Esophagus squamous epithelium (tissue), 5 donors: Measurements from ENCODE around the gene GALR3. TPM values are rescaled to one million over a fixed set of nuclear protein-coding genes. Genes with fewer than 3 reads are reported as not detected.
A peak's percentile ranks its signal among the peaks of the same experiment; 100 is the strongest.

Experiments
- DNase-seq: peaks from one replicate; lab custom pipeline; 2025; lab: John Stamatoyannopoulos, UW
- H3K27ac ChIP-seq, 4 donors: fragments of 200-600 bp; sonication (generic); one replicate each; pipeline ENCODE4 v1.5.1; 2016 to 2019; ENCODE audit warnings: mild to moderate bottlenecking in 1 of 4
- H3K27me3 ChIP-seq, 4 donors: fragments of 200-600 bp; sonication (generic); 1 replicate in 3 of 4; 2 replicates in 1 of 4; pipeline versions ENCODE4 v1.5.1 to v1.6.0; 2017 to 2021; ENCODE audit warnings: antibody characterized with exemption in 1 of 4
- H3K36me3 ChIP-seq, 3 donors: fragments of 200-600 bp; sonication (generic); one replicate each; pipeline ENCODE4 v1.5.1; 2016 to 2019
- H3K4me1 ChIP-seq, 3 donors: fragments of 200-600 bp; sonication (generic); one replicate each; pipeline ENCODE4 v1.5.1; 2017 to 2019
- H3K4me3 ChIP-seq, 4 donors: fragments of 200-600 bp; sonication (generic); 1 replicate in 3 of 4; 2 replicates in 1 of 4; pipeline ENCODE4 v1.5.1; 2016 to 2019; ENCODE audit warnings: mild to moderate bottlenecking in 2 of 4, moderate library complexity in 1 of 4
- H3K9me3 ChIP-seq, 3 donors: fragments of 200-600 bp; sonication (generic); one replicate each; pipeline ENCODE4 v1.5.1; 2016 to 2019
- CTCF ChIP-seq, 6 experiments: fragments of 450-650 bp in 4 of 6; fragments of 200-600 bp in 2 of 6; sonication (generic) in 2 of 6; IDR thresholded peaks; one replicate each; pipeline ENCODE4 v1.5.1; 2016 to 2019; ENCODE audit warnings: antibody characterized with exemption in 6 of 6, mild to moderate bottlenecking in 4 of 6, moderate library complexity in 4 of 6
- POLR2A ChIP-seq, 4 donors: fragments of 450-650 bp; IDR thresholded peaks; one replicate each; pipeline ENCODE4 v1.6.1; 2017; ENCODE audit warnings: antibody characterized with exemption in 4 of 4, mild to moderate bottlenecking in 4 of 4, moderate library complexity in 3 of 4
- WGBS, 2 donors: methylation state at CpG; one replicate each; pipeline ENCODE4 v1.1.5; 2018; 5-methylcytosine and 5-hydroxymethylcytosine counted together
- intact Hi-C: fragments of 100-400 bp; cut with DNase I; formaldehyde crosslinking; loops from one replicate; pipeline ENCODE4 v1.15.0; 2022
- total RNA-seq, 4 donors: library from RNA; depleted of rRNA; stranded (reverse); fragments of >200 nt; gene quantifications; one replicate each; pipeline ENCODE4 v1.1.0, GENCODE V29; 2016
- donor health status: DM: yes; HTN: yes; CAD: no.

Gene GALR3
- total RNA-seq, 4 donors from 2014 or later: not detected

- 53 to 77% methylated on average over 12 to 18 of the region's 34 CpGs for WGBS, 2 donors
- Histone ChIP-seq H3K36me3 (no peaks in the 10 kb centered on the region), H3K4me3 (peak overlapping the region in 2 of 4 donors; percentile 60 to 69), H3K4me1 (peaks cover 38 to 65% (median 43%) of the 10 kb centered on the region in 3 donors), H3K9me3 (no peaks in the 10 kb centered on the region), H3K27me3 (peaks cover 0 to 6% (median 0%) of the 10 kb centered on the region in 4 donors), H3K27ac (peak overlapping the region in 3 of 4 donors; percentile 87 to 94 (median 89))
- no peak for DNase-seq
- TF ChIP-seq POLR2A (IDR thresholded peaks at IDR 0.05): no peak
- TF ChIP-seq CTCF (IDR thresholded peaks at IDR 0.05): no peak
- intact Hi-C loops: no loop called here
Observed at GRCh38 chr22:37803639-37804351, 19.4 kb upstream of the GALR3 start.

GRCh38 chr22:37804352-37804880 lies 18.8 kb upstream of the GALR3 start:
- Histone ChIP-seq H3K4me3 (peak overlapping the region; percentile 51 to 69 (median 62)), H3K9me3 (no peaks in the 10 kb centered on the region), H3K27ac (peak overlapping the region; percentile 86 to 94 (median 88)), H3K4me1 (peaks cover 38 to 72% (median 43%) of the 10 kb centered on the region in 3 donors), H3K27me3 (peaks cover 0 to 6% (median 0%) of the 10 kb centered on the region in 4 donors), H3K36me3 (no peaks in the 10 kb centered on the region)
- DNase-seq: no peak
- intact Hi-C loops: no loop called here
- WGBS, 2 donors: 2% methylated on average over 7 of the region's 29 CpGs; no CpG with 5 or more reads in 1 of the 2 donors
- TF ChIP-seq POLR2A (IDR thresholded peaks at IDR 0.05) (no peak), CTCF (IDR thresholded peaks at IDR 0.05) (no peak)

GRCh38 chr22:37804881-37805809 lies 18.0 kb upstream of the GALR3 start:
- intact Hi-C loops: no loop called here
- WGBS, 2 donors: 4 to 12% methylated on average over 13 to 23 of the region's 87 CpGs
- peaks cover 0 to 6% (median 0%) of the 10 kb centered on the region in 4 donors for H3K27me3 ChIP-seq
- peak overlapping the region; percentile 51 to 69 (median 62) for H3K4me3 ChIP-seq
- H3K27ac ChIP-seq: peak overlapping the region; percentile 86 to 94 (median 88)
- DNase-seq: no peak
- no peaks in the 10 kb centered on the region for H3K9me3 ChIP-seq
- peaks cover 38 to 72% (median 43%) of the 10 kb centered on the region in 3 donors for H3K4me1 ChIP-seq
- peak in 1 of 6 experiments; percentile 14 for TF ChIP-seq CTCF (IDR thresholded peaks at IDR 0.05)
- TF ChIP-seq POLR2A (IDR thresholded peaks at IDR 0.05): peak in 2 of 4 donors; percentile 90 to 95
- peaks cover 0 to 2% (median 0%) of the 10 kb centered on the region in 3 donors for H3K36me3 ChIP-seq

DNA sequence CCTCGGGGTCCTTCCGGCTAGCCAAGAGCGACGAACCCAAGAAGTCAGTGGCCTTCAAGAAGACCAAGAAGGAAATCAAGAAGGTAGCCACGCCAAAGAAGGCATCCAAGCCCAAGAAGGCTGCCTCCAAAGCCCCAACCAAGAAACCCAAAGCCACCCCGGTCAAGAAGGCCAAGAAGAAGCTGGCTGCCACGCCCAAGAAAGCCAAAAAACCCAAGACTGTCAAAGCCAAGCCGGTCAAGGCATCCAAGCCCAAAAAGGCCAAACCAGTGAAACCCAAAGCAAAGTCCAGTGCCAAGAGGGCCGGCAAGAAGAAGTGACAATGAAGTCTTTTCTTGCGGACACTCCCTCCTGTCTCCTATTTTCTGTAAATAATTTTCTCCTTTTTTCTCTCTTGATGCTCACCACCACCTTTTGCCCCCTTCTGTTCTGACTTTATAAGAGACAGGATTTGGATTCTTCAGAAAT lies 17.3 kb upstream of the GALR3 start:
- DNase-seq: no peak
- peaks cover 0 to 6% (median 0%) of the 10 kb centered on the region in 4 donors for H3K27me3 ChIP-seq
- peaks cover 38 to 72% (median 43%) of the 10 kb centered on the region in 3 donors for H3K4me1 ChIP-seq
- H3K27ac ChIP-seq: peak overlapping the region; percentile 86 to 94 (median 88)
- no peaks in the 10 kb centered on the region for H3K9me3 ChIP-seq
- TF ChIP-seq CTCF (IDR thresholded peaks at IDR 0.05): no peak
- no peak for TF ChIP-seq POLR2A (IDR thresholded peaks at IDR 0.05)
- WGBS, 2 donors: 19 to 33% methylated on average over 6 to 9 of the region's 10 CpGs
- peaks cover 0 to 3% (median 0%) of the 10 kb centered on the region in 3 donors for H3K36me3 ChIP-seq
- intact Hi-C loops: no loop called here
- peak overlapping the region; percentile 51 to 69 (median 62) for H3K4me3 ChIP-seq
